NCI-H1417 (cell line): ENCODE results near the gene ITPR3.

ENCODE experiments used
- DNase-seq, 3 experiments: peaks; one replicate each; lab custom pipeline; 2025; lab: John Stamatoyannopoulos, UW

The ITPR3 gene

GRCh38 chr6:33638556-33638955 is 17.4 kb downstream of the ITPR3 start:
- DNase-seq: no peak

- no peak for DNase-seq
These were observed 18.4 kb downstream of the ITPR3 start for GRCh38 chr6:33639559-33639958.

- no peak for DNase-seq
These were observed 19.2 kb downstream of the ITPR3 start for GRCh38 chr6:33640361-33640760.

GRCh38 chr6:33641144-33641543 is 20.0 kb downstream of the ITPR3 start:
- DNase-seq: no peak

- no peak for DNase-seq
These were observed 20.5 kb downstream of the ITPR3 start for GRCh38 chr6:33641602-33642001.

- DNase-seq: no peak
These were observed 21.8 kb downstream of the ITPR3 start for GRCh38 chr6:33642897-33643296.

GRCh38 chr6:33651403-33651802 is 30.3 kb downstream of the ITPR3 start:
- no peak for DNase-seq

GRCh38 chr6:33652002-33652401 is 30.9 kb downstream of the ITPR3 start:
- DNase-seq: no peak

- DNase-seq: no peak
These were observed 33.9 kb downstream of the ITPR3 start for GRCh38 chr6:33654831-33655554.

- DNase-seq: no peak
These were observed 35.7 kb downstream of the ITPR3 start for GRCh38 chr6:33656844-33657243.

- DNase-seq: no peak
These were observed 38.0 kb downstream of the ITPR3 start for GRCh38 chr6:33658982-33659689.

- DNase-seq: no peak
These were observed 38.9 kb downstream of the ITPR3 start for GRCh38 chr6:33659986-33660385.

GRCh38 chr6:33661106-33661838 is 40.1 kb downstream of the ITPR3 start:
- peak in 2 of 3 experiments; percentile 18 to 38 for DNase-seq

- no peak for DNase-seq
These were observed 41.2 kb downstream of the ITPR3 start for GRCh38 chr6:33662318-33662717.

- DNase-seq: no peak
These were observed 41.9 kb downstream of the ITPR3 start for GRCh38 chr6:33663028-33663427.

GRCh38 chr6:33663727-33664449 is 42.8 kb downstream of the ITPR3 start:
- no peak for DNase-seq

- DNase-seq: no peak
These were observed 43.5 kb downstream of the ITPR3 start for GRCh38 chr6:33664506-33665057.

GRCh38 chr6:33665957-33666356 is 44.8 kb downstream of the ITPR3 start:
- no peak for DNase-seq

- no peak for DNase-seq
These were observed 46.0 kb downstream of the ITPR3 start for GRCh38 chr6:33667072-33667471.

- no peak for DNase-seq
These were observed 46.7 kb downstream of the ITPR3 start for GRCh38 chr6:33667776-33668175.

- no peak for DNase-seq
These were observed 47.2 kb downstream of the ITPR3 start for GRCh38 chr6:33668328-33668727.

- no peak for DNase-seq
These were observed 47.8 kb downstream of the ITPR3 start for GRCh38 chr6:33668914-33669313.
